Embryonic facial prominence (tissue), 1 donor: ENCODE measurements around the gene MVD.
"Not testable (repeated sequence)": the region's sequence is repeated elsewhere in the genome, so short reads cannot be mapped to it uniquely, and the experiment has no call there.

Experiments used
- DNase-seq: peaks from one replicate; pipeline ENCODE4 v3.0.0-alpha.2; 2016; ENCODE audit errors: extremely low spot score

Gene MVD

DNA sequence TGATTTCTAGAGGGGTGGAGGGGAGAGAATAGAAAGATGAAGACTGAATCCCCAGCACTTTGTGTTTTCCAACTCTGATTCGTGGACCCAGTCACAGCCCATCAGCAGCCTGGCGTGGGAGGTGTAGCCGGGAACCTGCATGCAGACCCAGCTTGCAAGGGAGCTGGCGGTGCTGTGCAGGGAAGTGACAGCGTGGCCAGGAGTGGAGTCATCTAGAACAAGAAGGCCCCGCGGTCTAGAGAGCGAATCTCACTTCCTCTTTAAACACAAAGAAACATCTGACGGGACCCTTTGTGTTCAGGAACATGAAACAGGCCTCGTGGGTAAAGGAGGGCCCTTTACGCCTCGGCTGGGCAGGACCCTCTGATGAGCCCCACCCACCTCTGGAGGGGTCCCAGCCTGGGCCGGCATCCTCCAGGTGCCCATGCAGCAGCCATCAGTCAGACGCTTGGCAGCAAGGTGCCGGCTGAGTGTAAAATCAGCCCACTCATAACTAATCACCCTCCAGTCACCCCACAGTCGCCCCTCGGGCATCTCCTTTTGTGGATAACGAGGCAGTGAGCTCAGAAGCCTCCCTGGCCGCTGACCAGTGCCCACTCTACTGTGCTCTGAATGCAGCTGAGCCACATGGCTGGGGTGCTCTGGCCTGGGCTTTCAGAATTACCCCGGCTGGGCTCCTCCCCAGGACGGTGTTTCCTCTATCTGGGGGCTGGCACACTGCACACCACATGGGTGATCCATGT, 19.0 kb upstream of the MVD start:
- DNase-seq: no peak

- DNase-seq: no peak
Measured at GRCh38 chr16:88681084-88681680, 18.3 kb upstream of the MVD start.

- no peak for DNase-seq
Measured at GRCh38 chr16:88680554-88681083, 17.7 kb upstream of the MVD start.

- no peak for DNase-seq
Measured at GRCh38 chr16:88678224-88678979, 15.5 kb upstream of the MVD start.

DNA sequence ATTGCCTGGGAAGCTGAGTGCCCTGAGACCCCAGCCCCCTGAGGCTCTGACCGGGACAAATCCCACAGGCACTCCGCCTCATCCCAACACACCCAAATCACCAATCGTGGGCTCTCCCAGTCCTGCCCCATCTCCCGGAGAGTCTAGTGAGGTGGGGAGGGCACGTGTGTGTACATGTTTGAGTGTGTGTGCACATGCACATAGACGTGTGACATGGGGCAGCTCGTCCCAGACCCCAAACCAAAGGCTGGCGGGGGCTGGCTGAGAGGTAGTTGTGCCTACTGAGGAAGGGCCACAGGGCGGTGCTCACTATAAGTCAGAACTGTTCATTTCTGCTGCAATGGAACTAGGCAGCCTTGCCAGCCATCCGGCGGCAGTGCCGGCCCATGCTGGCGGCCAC, 14.8 kb upstream of the MVD start:
- DNase-seq: no peak

DNA sequence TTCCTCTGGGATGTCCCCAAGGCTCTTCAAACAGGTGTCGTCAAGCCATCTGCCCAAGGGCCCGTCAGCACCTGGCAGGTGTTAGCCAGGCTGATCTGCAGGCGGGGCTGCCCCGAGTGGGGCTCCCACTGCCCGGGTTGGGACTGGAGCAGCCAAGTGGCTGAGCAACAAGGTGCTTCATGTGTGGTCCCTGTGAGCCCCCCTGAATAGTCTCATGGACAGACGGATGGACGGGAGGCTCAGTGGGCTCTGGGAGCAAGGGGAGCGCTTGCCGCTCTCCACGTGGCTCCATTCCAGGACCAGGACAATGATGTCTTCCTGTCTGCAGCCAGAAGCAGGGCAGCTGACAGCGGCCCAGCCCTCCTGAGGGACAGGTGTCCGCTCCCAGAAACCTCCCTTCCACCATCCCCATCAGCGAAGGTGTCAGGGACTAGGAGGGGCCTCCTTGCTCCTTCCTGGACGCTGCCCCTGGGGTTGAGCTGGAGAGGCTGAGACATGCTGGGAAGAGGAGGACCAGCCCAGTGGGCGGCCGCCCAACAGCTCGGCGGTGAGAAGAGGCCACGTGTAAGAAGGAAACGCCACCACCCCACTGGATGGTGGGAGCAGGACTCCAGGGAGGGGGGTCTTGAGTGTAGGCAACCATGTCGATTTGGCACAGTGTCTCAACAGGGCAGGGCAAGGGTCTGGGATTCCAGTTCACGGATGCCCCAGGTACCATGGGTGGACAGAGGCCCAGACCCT, 13.8 kb upstream of the MVD start:
- no peak for DNase-seq

DNA sequence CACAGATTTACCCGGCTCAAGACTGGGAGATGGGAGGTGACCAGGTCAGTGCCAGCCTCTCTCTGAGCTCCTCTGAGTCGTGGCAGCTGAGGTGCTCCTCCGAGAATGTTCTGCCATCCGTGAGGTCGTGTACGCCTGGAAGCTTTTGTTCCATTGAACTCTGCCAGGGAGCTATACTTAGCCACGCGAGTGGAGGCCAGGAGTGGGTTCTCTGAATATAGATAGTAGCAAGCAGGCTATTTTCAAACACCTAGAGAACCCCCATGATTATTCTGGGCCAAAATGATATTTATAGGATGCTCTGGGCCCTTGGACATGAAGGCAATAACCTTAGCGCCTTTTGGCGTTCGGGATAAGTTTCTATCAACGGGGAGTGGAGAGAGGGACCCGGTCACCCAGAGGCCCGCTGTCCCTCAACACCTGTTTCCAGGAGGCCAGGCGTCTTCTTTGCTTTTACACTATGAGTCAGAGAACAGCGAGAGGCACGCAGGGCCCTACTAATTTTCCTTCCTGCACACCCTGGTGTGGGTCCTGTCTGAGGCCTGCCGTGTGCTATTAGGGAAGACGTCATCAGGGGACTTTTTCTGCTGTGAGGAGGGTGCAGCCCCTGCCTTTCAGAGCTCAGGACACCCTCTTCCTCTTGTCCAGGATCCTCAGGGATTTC, 11.0 kb upstream of the MVD start:
- DNase-seq: no peak

DNA sequence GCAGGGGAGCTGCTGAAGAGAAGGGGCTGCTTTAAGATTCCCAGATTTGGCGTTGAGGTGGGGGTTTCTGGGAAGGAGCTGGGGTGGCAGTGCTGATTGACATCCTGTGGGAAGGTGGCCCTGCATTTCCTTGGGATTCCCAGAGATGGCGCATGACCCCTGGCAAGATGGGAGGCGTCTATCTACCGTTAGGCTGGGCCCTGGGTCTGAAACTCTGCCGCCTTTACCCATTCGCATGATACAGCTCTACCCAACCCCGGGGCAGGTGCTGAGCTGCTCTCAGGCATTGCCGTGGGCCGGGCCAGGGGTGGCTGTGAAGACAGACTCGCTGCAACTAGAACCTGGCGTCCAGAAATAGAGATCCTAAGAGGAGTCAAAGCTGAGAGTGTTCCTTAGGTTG, 9.9 kb upstream of the MVD start:
- no peak for DNase-seq

DNA sequence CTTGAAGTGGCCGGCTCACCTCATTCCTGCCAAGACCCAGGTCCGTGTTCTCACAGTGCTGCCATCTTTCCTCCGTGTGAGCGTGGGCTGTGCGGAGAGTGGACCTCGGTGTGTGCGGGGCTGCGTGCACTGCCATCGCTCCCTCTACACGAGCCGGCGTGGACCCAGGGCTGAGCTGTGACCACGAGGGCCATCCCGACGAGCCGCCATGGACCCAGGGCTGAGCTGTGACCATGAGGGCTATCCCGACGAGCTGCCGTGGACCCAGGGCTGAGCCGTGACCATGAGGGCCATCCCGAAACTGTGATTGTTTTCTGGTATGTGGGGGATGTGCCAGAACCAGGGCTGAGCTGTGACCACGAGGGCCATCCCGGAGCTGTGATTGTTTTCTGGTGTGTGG, 8.9 kb upstream of the MVD start:
- no peak for DNase-seq

DNA sequence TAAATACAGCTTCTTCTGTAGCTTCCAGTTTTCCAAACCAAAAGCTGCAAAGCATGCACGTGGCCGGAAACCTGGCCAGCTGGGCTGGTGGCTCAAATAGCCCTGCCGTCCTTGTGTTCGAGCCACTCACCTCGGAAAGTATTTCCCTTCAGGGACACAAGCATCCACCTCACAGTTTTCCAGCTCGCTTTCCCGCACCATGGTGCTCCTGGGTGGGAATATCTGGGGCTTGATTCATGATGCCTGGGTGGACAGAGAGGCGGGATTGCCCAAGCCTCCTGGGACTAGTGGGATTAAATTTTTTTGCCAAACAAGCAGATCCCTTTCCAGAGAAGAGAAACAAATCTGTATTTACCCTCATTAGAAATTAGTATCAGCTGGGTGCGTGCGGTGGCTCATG, 7.1 kb upstream of the MVD start:
- DNase-seq: no peak

DNA sequence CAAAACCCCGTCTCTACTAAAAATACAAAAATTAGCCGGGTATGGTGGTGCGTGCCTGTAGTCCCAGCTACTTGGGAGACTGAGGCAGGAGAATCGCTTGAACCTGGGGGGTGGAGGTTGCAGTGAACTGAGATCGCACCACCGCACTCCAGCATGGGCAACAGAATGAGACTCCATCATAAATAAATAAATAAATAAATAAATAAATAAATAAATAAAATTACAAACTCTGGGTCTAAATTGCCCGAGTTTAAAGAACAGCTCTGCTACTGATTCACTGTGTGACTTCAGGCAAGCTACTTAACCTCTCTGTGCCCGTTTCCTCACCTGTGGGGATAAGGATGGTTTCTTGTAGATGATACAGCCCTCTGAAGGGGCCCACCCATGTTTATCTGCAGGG, 6.6 kb upstream of the MVD start:
- not testable (repeated sequence) for DNase-seq

DNA sequence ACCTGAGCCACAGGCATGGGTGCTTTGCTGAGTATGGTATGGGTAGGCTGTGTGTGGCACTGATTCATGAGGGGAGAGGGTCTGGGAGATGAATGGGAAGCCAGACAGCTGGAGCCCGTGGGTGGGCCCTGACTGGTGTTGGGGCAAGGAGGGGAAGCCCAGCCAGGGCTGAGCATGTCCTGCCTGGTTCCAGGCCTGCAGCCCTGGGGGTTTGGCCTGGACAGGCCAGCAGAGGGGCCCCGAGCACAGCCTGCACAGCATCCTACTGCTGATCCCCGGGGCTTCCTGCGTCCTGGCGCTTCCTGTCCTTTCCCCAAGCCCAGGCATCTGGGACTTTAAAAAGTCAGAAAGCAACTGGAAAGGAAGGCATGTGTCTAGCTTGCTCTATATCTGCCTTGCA, 4.6 kb upstream of the MVD start:
- no peak for DNase-seq

- no peak for DNase-seq
Measured at GRCh38 chr16:88665570-88665969, 2.7 kb upstream of the MVD start.

GRCh38 chr16:88665148-88665547, 2.3 kb upstream of the MVD start:
- DNase-seq: no peak

DNA sequence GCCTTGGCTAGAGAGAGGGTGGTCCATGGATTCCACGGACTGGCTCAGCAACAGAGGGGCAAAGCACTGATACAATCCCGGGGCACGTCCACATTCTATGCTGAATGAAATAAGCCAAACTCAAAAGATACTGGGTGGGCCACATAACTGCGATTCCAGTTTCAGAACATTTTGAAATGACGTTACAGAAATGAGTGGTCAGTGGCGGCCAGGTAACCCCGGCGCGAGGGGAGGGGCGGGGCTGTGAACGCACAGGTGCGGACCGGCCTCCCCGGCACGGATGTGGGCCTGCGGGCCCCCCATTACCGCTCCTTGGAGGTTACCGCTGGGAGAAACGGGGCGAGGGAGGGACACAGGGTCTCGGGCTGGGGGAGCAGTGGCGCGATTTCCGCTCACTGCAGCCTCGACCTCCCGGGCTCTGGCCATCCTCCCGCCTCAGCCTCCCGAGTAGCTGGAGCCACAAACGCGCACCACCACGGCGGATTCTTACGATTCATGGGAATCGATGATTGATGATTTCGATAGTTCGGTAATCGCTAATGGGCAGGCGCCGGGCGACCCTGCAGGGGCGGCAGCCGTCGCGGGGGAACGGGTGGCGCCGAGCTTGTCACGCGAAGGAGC, 559 bp downstream of the MVD start:
- no peak for DNase-seq

DNA sequence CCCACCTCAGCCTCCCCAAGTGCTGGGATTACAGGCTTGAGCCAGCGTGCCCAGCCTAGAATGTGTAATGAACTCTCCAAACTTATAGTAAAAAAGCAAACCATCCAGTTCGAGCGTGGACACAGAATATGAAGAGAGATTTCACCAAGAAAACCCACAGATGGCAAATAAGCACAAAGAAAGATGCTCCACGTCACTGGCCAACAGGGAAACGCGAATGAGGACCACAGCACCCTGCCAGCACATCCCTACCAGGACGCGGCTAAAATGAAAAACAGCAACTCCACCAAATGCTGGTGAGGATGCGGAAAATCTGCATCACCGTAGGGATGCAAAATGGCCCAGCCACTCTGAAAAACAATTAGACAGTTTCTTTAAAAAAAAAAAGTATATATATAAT, 1.4 kb downstream of the MVD start:
- no peak for DNase-seq

GRCh38 chr16:88659160-88659559, 3.7 kb downstream of the MVD start:
- no peak for DNase-seq

- DNase-seq: no peak
Measured at GRCh38 chr16:88658714-88659113, 4.2 kb downstream of the MVD start.

- no peak for DNase-seq
Measured at GRCh38 chr16:88657371-88657770, 5.5 kb downstream of the MVD start.

DNA sequence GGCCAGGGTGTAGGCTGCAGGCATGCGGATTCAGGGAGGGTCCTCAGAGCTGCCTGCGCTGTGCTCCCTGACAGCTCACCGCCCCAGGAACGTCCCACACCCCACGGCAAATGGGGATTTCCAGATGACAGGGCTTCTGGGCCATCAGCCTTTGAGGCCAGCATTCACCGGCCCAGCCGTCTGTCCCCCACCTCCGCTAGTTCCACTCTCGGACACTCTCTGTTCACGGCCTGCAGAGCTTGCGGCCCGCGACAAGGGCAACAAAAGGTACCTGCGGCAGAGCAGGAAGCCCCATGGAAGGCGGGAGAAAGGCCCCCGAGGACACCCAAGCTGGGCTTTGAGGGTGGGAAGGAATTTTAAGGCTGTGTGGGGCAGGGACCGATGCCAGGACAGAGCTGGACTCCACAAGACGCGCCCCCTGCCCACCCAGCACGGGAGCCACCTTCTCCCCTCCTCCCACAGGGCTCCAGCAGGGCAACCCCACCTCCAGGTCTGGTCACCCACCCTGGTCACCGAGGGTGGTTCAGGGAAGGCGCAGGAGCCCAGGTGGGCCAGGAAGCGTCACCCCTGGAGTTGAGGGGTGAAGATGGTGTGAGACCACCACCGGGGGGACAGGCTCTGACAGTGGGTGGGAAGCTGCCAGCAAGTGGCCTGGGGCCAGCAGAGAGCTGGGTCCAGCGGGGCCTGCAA, 6.5 kb downstream of the MVD start:
- DNase-seq: no peak
